ENCODE measurements around the gene ZNF281. TPM values are rescaled to one million over a fixed set of nuclear protein-coding genes. Genes with fewer than 3 reads are reported as not detected.

Gene ZNF281
- polyA plus RNA-seq, 1 donor (not counting 4 experiments of a cell fraction or from before 2014, with no cell fraction given), result 14.7 TPM

DNA sequence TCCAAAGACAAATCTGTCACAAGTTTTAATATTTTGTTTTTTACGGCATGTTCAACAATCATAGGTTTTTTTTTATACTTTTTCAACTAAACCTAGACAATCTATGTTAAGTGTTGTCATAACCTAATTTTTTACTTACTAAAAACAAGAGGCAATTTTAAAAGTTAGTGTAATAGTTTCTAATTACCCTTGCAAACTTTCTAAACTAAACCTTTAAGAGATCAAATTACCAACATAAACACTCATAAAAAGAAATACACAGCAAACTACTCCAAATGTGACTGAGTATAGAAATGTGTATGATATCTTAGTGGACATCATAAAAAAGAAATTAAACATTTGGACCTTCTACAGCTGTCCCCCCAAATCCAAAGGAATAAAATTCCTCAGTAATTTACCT lies 10.0 kb downstream of the ZNF281 start:
- H3K27ac ChIP-seq (ENCODE audit: control insufficient read depth, insufficient read depth, low read length), result no peak overlapping the region
- H4K20me1 ChIP-seq (ENCODE audit: control insufficient read depth, extremely low read depth, insufficient read depth, low read length), result no peaks in the 10 kb centered on the region
- peaks cover 0 to 4% of the 10 kb centered on the region in 2 experiments for H3K36me3 ChIP-seq (ENCODE audit: control insufficient read depth in 2 of 2, extremely low read depth in 1 of 2, insufficient read depth in 2 of 2, low read length in 2 of 2)
- H3K4me3 ChIP-seq (ENCODE audit: control insufficient read depth in 2 of 3, extremely low read depth in 1 of 3, insufficient read depth in 2 of 3, low read depth in 1 of 3, low read length in 3 of 3), result no peak overlapping the region
- peaks cover 11% of the 10 kb centered on the region for H3K79me2 ChIP-seq (ENCODE audit: control insufficient read depth, insufficient read depth, low read length)
- H2AFZ ChIP-seq (ENCODE audit: control insufficient read depth, low read length), result no peak overlapping the region
- H3K9me3 ChIP-seq (ENCODE audit: control insufficient read depth, low read depth, low read length), result no peaks in the 10 kb centered on the region
- TF ChIP-seq CTCF (optimal IDR thresholded peaks at IDR 0.05 in 1 of 3, IDR thresholded peaks at IDR 0.05 in 1 of 3, conservative IDR thresholded peaks at IDR 0.05 in 1 of 3; ENCODE audit: extremely low read depth in 1 of 3, insufficient read depth in 2 of 3, low read length in 3 of 3), result no peak
- no peak for TF ChIP-seq EZH2 (IDR thresholded peaks at IDR 0.05; ENCODE audit: low read length)
- H3K4me1 ChIP-seq (ENCODE audit: control insufficient read depth, extremely low read depth, insufficient read depth, low read length), result no peaks in the 10 kb centered on the region
- no peak overlapping the region for H3K9ac ChIP-seq (ENCODE audit: control insufficient read depth, extremely low read depth, insufficient read depth, low read length)
- H3K9me1 ChIP-seq (ENCODE audit: control insufficient read depth, extremely low read depth, insufficient read depth, low read length), result no peaks in the 10 kb centered on the region
- DNase-seq (ENCODE audit: low read depth, low spot score) (no peak), FAIRE-seq (no peak)
- H3K4me2 ChIP-seq (ENCODE audit: control insufficient read depth, extremely low read depth, insufficient read depth, low read depth, low read length), result no peak overlapping the region
- dilution Hi-C loops (cut with MboI; ENCODE audit: extremely low pct_ligation_motif_present, low sequenced_read_pairs), result no loop called here
- H3K27me3 ChIP-seq (ENCODE audit: control insufficient read depth, extremely low read depth, insufficient read depth, low read length), result no peaks in the 10 kb centered on the region

- peaks cover 9% of the 10 kb centered on the region for H3K79me2 ChIP-seq (ENCODE audit: control insufficient read depth, insufficient read depth, low read length)
- no peak overlapping the region for H2AFZ ChIP-seq (ENCODE audit: control insufficient read depth, low read length)
- no peak for DNase-seq (ENCODE audit: low read depth, low spot score)
- no peak overlapping the region for H3K4me2 ChIP-seq (ENCODE audit: control insufficient read depth, extremely low read depth, insufficient read depth, low read depth, low read length)
- TF ChIP-seq EZH2 (IDR thresholded peaks at IDR 0.05; ENCODE audit: low read length) (no peak), CTCF (optimal IDR thresholded peaks at IDR 0.05 in 1 of 3, IDR thresholded peaks at IDR 0.05 in 1 of 3, conservative IDR thresholded peaks at IDR 0.05 in 1 of 3; ENCODE audit: extremely low read depth in 1 of 3, insufficient read depth in 2 of 3, low read length in 3 of 3) (no peak)
- no peak for FAIRE-seq
- no peaks in the 10 kb centered on the region for H3K4me1 ChIP-seq (ENCODE audit: control insufficient read depth, extremely low read depth, insufficient read depth, low read length)
- H4K20me1 ChIP-seq (ENCODE audit: control insufficient read depth, extremely low read depth, insufficient read depth, low read length), result no peaks in the 10 kb centered on the region
- H3K9me1 ChIP-seq (ENCODE audit: control insufficient read depth, extremely low read depth, insufficient read depth, low read length), result no peaks in the 10 kb centered on the region
- H3K9ac ChIP-seq (ENCODE audit: control insufficient read depth, extremely low read depth, insufficient read depth, low read length), result no peak overlapping the region
- H3K9me3 ChIP-seq (ENCODE audit: control insufficient read depth, low read depth, low read length), result no peaks in the 10 kb centered on the region
- H3K4me3 ChIP-seq (ENCODE audit: control insufficient read depth in 2 of 3, extremely low read depth in 1 of 3, insufficient read depth in 2 of 3, low read depth in 1 of 3, low read length in 3 of 3), result no peak overlapping the region
- no peak overlapping the region for H3K27ac ChIP-seq (ENCODE audit: control insufficient read depth, insufficient read depth, low read length)
- no peaks in the 10 kb centered on the region for H3K27me3 ChIP-seq (ENCODE audit: control insufficient read depth, extremely low read depth, insufficient read depth, low read length)
- dilution Hi-C loops (cut with MboI; ENCODE audit: extremely low pct_ligation_motif_present, low sequenced_read_pairs), result no loop called here
- H3K36me3 ChIP-seq (ENCODE audit: control insufficient read depth in 2 of 2, extremely low read depth in 1 of 2, insufficient read depth in 2 of 2, low read length in 2 of 2), result peaks cover 0 to under 1% of the 10 kb centered on the region in 2 experiments
Observed at GRCh38 chr1:200398373-200398772, 11.5 kb downstream of the ZNF281 start.
